H1 (cell line): ENCODE data around the gene SCN3B. TPM values are rescaled to one million over a fixed set of nuclear protein-coding genes. Genes with fewer than 3 reads are reported as not detected.

Experiments used
- CTCF ChIA-PET: fragments of 300-600 bp; sonication (Branson Sonifier 250); formaldehyde crosslinking; loops from one replicate; lab custom pipeline; 2021; ENCODE audit not compliant: partially characterized antibody; lab: Charles Lee
- POLR2A ChIA-PET: fragments of 300-600 bp; sonication (Branson Sonifier 250); formaldehyde crosslinking; loops from one replicate; lab custom pipeline; 2021; ENCODE audit warnings: inconsistent platforms; ENCODE audit not compliant: partially characterized antibody; lab: Charles Lee
- DNase-seq, 2 experiments: peaks; one replicate each; pipeline versions ENCODE4 v3.0.0 to v3.0.0-alpha.2; 2010 to 2022; ENCODE audit warnings: low spot score in 2 of 2, low read depth in 1 of 2, mixed read lengths in 1 of 2
- FAIRE-seq: peaks from 2 replicates; lab custom pipeline; 2011; peaks lifted over from hg19 to GRCh38; lab: Jason Lieb, UNC
- H2AFZ ChIP-seq: 2 replicates; pipeline ENCODE4 v1.8.1; 2012; ENCODE audit warnings: low read length, inconsistent platforms
- H2AK5ac ChIP-seq: 2 replicates; pipeline ENCODE4 v1.6.1; 2013; ENCODE audit warnings: low read depth, low read length
- H2BK120ac ChIP-seq: replicated peaks from 2 replicates; pipeline ENCODE3; 2013; ENCODE audit warnings: low read depth, low read length, inconsistent platforms
- H2BK12ac ChIP-seq: 2 replicates; pipeline ENCODE4 v1.6.1; 2013; ENCODE audit warnings: low read depth, low read length
- H2BK15ac ChIP-seq: 2 replicates; pipeline ENCODE4 v1.6.1; 2013; ENCODE audit warnings: low read length
- H2BK20ac ChIP-seq: 2 replicates; pipeline ENCODE4 v1.6.1; 2013; ENCODE audit warnings: low read length
- H2BK5ac ChIP-seq: 2 replicates; pipeline ENCODE4 v1.6.1; 2013; ENCODE audit warnings: low read depth, low read length
- H3K14ac ChIP-seq: 2 replicates; pipeline ENCODE4 v1.6.1; 2013; ENCODE audit warnings: inconsistent platforms; ENCODE audit not compliant: insufficient read length
- H3K18ac ChIP-seq: 2 replicates; pipeline ENCODE4 v1.6.1; 2013; ENCODE audit warnings: low read length; ENCODE audit errors: extremely low read depth
- H3K23ac ChIP-seq: 2 replicates; pipeline ENCODE4 v1.6.1; 2013; ENCODE audit warnings: inconsistent platforms; ENCODE audit not compliant: insufficient read length
- H3K23me2 ChIP-seq: 2 replicates; pipeline ENCODE4 v1.6.1; 2013; ENCODE audit warnings: low read depth, low read length
- H3K27ac ChIP-seq: 2 replicates; pipeline ENCODE4 v1.6.1; 2011; ENCODE audit warnings: low read depth, low read length, inconsistent platforms
- H3K27me3 ChIP-seq, 4 experiments: replicated peaks in 1 of 4; 1 replicate in 1 of 4; 2 replicates in 3 of 4; pipeline versions ENCODE4 v1.6.1 to v1.8.1; 2011 to 2013; ENCODE audit warnings: low read length in 3 of 4, mild to moderate bottlenecking in 3 of 4, inconsistent platforms in 2 of 4, mixed read lengths in 2 of 4, moderate library complexity in 1 of 4; ENCODE audit not compliant: control insufficient read depth in 3 of 4, insufficient read depth in 3 of 4; ENCODE audit errors: extremely low read depth in 1 of 4
- H3K36me3 ChIP-seq, 4 experiments: 2 replicates each; pipeline versions ENCODE4 v1.6.1 to v1.8.1; 2011 to 2013; ENCODE audit warnings: mild to moderate bottlenecking in 4 of 4, low read length in 3 of 4, moderate library complexity in 2 of 4, control low read depth in 1 of 4, inconsistent platforms in 1 of 4; ENCODE audit not compliant: insufficient read depth in 4 of 4, control insufficient read depth in 2 of 4
- H3K4ac ChIP-seq: replicated peaks from 2 replicates; pipeline ENCODE3; 2013; ENCODE audit warnings: low read length, low read depth, mixed read lengths, inconsistent platforms; ENCODE audit not compliant: insufficient read length
- H3K4me1 ChIP-seq, 4 experiments: replicated peaks in 1 of 4; 1 replicate in 1 of 4; 2 replicates in 3 of 4; pipeline versions ENCODE4 v1.6.1 to v1.8.1; 2011 to 2013; ENCODE audit warnings: low read length in 3 of 4, inconsistent platforms in 2 of 4, mixed read lengths in 1 of 4; ENCODE audit not compliant: insufficient read depth in 4 of 4, control insufficient read depth in 3 of 4
- H3K4me2 ChIP-seq, 2 experiments: 2 replicates each; pipeline versions ENCODE4 v1.6.1 to v1.8.1; 2011 to 2013; ENCODE audit warnings: low read depth in 2 of 2, low read length in 2 of 2, control low read depth in 1 of 2, inconsistent platforms in 1 of 2, mild to moderate bottlenecking in 1 of 2; ENCODE audit not compliant: insufficient read depth in 1 of 2
- H3K4me3 ChIP-seq, 4 experiments: fragments of 200-600, 300-600 bp in 1 of 4; sonication (generic), shearing (Covaris generic), sonication (Bioruptor Twin) in 1 of 4; 2 replicates each; pipeline versions ENCODE4 v1.5.1 to v1.8.1; 2011 to 2016; ENCODE audit warnings: low read length in 4 of 4, low read depth in 3 of 4, control low read depth in 2 of 4, inconsistent platforms in 2 of 4, mild to moderate bottlenecking in 2 of 4, mixed read lengths in 1 of 4, moderate library complexity in 1 of 4; ENCODE audit not compliant: insufficient read depth in 2 of 4; ENCODE audit errors: extremely low read depth in 1 of 4
- H3K56ac ChIP-seq: replicated peaks from 2 replicates; pipeline ENCODE3; 2013; ENCODE audit warnings: low read depth, mild to moderate bottlenecking, mixed read lengths, low read length, inconsistent platforms; ENCODE audit not compliant: insufficient read length
- H3K79me1 ChIP-seq: 2 replicates; pipeline ENCODE4 v1.6.1; 2013; ENCODE audit warnings: low read depth, low read length, control low read depth
- H3K79me2 ChIP-seq, 2 experiments: 2 replicates each; pipeline versions ENCODE4 v1.6.1 to v1.8.1; 2012 to 2013; ENCODE audit warnings: low read length in 2 of 2, mild to moderate bottlenecking in 2 of 2, inconsistent platforms in 1 of 2; ENCODE audit not compliant: insufficient read depth in 2 of 2, control insufficient read depth in 1 of 2
- H3K9ac ChIP-seq, 4 experiments: replicated peaks in 1 of 4; 1 replicate in 1 of 4; 2 replicates in 3 of 4; pipeline versions ENCODE4 v1.6.1 to v1.8.1; 2011 to 2013; ENCODE audit warnings: low read depth in 3 of 4, low read length in 3 of 4, control low read depth in 2 of 4, mild to moderate bottlenecking in 2 of 4, moderate library complexity in 2 of 4, inconsistent platforms in 1 of 4; ENCODE audit errors: extremely low read depth in 1 of 4
- H3K9me3 ChIP-seq, 2 experiments: 2 replicates each; pipeline versions ENCODE4 v1.6.1 to v1.8.1; 2012 to 2013; ENCODE audit warnings: mild to moderate bottlenecking in 2 of 2, moderate library complexity in 2 of 2, control low read depth in 1 of 2, inconsistent platforms in 1 of 2, low read depth in 1 of 2, low read length in 1 of 2, mixed read lengths in 1 of 2; ENCODE audit not compliant: insufficient read depth in 2 of 2
- H4K20me1 ChIP-seq, 2 experiments: replicated peaks in 1 of 2; 2 replicates each; pipeline versions ENCODE3 to v1.8.1; 2011 to 2013; ENCODE audit warnings: inconsistent platforms in 2 of 2, low read length in 2 of 2, mild to moderate bottlenecking in 1 of 2; ENCODE audit not compliant: insufficient read depth in 2 of 2, control insufficient read depth in 1 of 2
- H4K5ac ChIP-seq: 2 replicates; pipeline ENCODE4 v1.6.1; 2013; ENCODE audit warnings: low read length, low read depth, mixed read lengths, inconsistent platforms; ENCODE audit not compliant: insufficient read length
- H4K8ac ChIP-seq: 2 replicates; pipeline ENCODE4 v1.8.0; 2013; ENCODE audit warnings: mild to moderate bottlenecking, moderate library complexity, low read length, inconsistent platforms; ENCODE audit not compliant: insufficient read depth; ENCODE audit errors: extremely low read depth
- H4K91ac ChIP-seq: replicated peaks from 2 replicates; pipeline ENCODE3; 2013; ENCODE audit warnings: low read length, mixed read lengths, inconsistent platforms; ENCODE audit not compliant: insufficient read length
- CBX5 ChIP-seq: fragments of 300-800, 300-1000 bp; sonication (generic); IDR thresholded peaks from 2 replicates; pipeline ENCODE4 v1.7.1; 2016; ENCODE audit warnings: antibody characterized with exemption, low read length, low read depth
- CBX8 ChIP-seq: fragments of 300-800, 300-1000 bp; sonication (generic); IDR thresholded peaks from 2 replicates; pipeline ENCODE4 v1.7.1; 2016; ENCODE audit warnings: low read depth, low read length, borderline replicate concordance
- CEBPB ChIP-seq: IDR thresholded peaks from 2 replicates; pipeline ENCODE4 v1.6.1; 2012; ENCODE audit warnings: low read depth, low read length
- KDM1A ChIP-seq: fragments of 200-600, 300-600 bp; sonication (generic); IDR thresholded peaks from 2 replicates; pipeline ENCODE4 v1.7.1; 2016; ENCODE audit warnings: mild to moderate bottlenecking, low read length, borderline replicate concordance
- NANOG ChIP-seq: IDR thresholded peaks from 2 replicates; pipeline ENCODE4 v1.6.1; 2011; ENCODE audit warnings: low read length, low read depth, mild to moderate bottlenecking, inconsistent platforms; ENCODE audit not compliant: insufficient read depth, poor library complexity, severe bottlenecking
- NRF1 ChIP-seq: IDR thresholded peaks from 2 replicates; pipeline ENCODE4 v1.6.1; 2011; ENCODE audit warnings: mild to moderate bottlenecking, low read depth, low read length, improper control_type of control experiment
- POLR2A ChIP-seq, 2 experiments: IDR thresholded peaks; 1 replicate in 1 of 2; 2 replicates in 1 of 2; pipeline ENCODE4 v1.6.1; 2011; ENCODE audit warnings: low read depth in 2 of 2, low read length in 2 of 2, mild to moderate bottlenecking in 2 of 2; ENCODE audit errors: control extremely low read depth in 1 of 2
- RXRA ChIP-seq: IDR thresholded peaks from 2 replicates; pipeline ENCODE4 v1.6.1; 2011; ENCODE audit warnings: low read depth, mild to moderate bottlenecking, low read length, moderate library complexity; ENCODE audit not compliant: insufficient read depth
- SP2 ChIP-seq: IDR thresholded peaks from 2 replicates; pipeline ENCODE4 v1.6.1; 2012; ENCODE audit warnings: mild to moderate bottlenecking, low read length, inconsistent platforms
- SP4 ChIP-seq: IDR thresholded peaks from 2 replicates; pipeline ENCODE4 v1.6.1; 2012; ENCODE audit warnings: low read length, inconsistent platforms
- SRF ChIP-seq: IDR thresholded peaks from 2 replicates; pipeline ENCODE4 v1.6.1; 2011; ENCODE audit warnings: mild to moderate bottlenecking, low read depth, low read length, moderate library complexity
- TAF1 ChIP-seq: IDR thresholded peaks from 2 replicates; pipeline ENCODE4 v1.6.1; 2011; ENCODE audit warnings: mild to moderate bottlenecking, low read depth, low read length
- TEAD4 ChIP-seq: IDR thresholded peaks from 2 replicates; pipeline ENCODE4 v1.6.1; 2012; ENCODE audit warnings: low read depth, low read length, inconsistent platforms, mixed read lengths
- YY1 ChIP-seq: IDR thresholded peaks from 2 replicates; pipeline ENCODE4 v1.6.1; 2011; ENCODE audit warnings: low read depth, mild to moderate bottlenecking, low read length
- WGBS, 2 experiments: shearing (Covaris generic) in 1 of 2; methylation state at CpG; one replicate each; pipeline versions ENCODE4 v1.1.6 to v1.1.7; 2013 to 2015; ENCODE audit warnings: low lambda C conversion rate in 2 of 2, mixed read lengths in 2 of 2, inconsistent platforms in 1 of 2, low coverage in 1 of 2, missing lambda C conversion rate in 1 of 2; ENCODE audit not compliant: insufficient replicate concordance in 2 of 2, insufficient coverage in 1 of 2, insufficient read length in 1 of 2; ENCODE audit errors: extremely low coverage in 1 of 2, missing lambda C conversion rate in 1 of 2; 5-methylcytosine and 5-hydroxymethylcytosine counted together
- polyA plus RNA-seq, 7 experiments: library from polyadenylated mRNA; depleted of rRNA in 3 of 7; stranded (reverse) in 5 of 7; unstranded in 2 of 7; fragments of >200 nt in 5 of 7; fragments of 200-250 nt in 2 of 7; gene quantifications; 1 replicate in 5 of 7; 2 replicates in 1 of 7; 4 replicates in 1 of 7; pipeline versions ENCODE4 v1.2.1 to v1.2.3, GENCODE V29; 2011 to 2013; ENCODE audit warnings: missing spikeins in 2 of 7, mixed read lengths in 2 of 7
- total RNA-seq: library from RNA; stranded (reverse); fragmentation: NEBNext Ultra II Directional; extraction: Animal tissue kit (Norgen Biotek cat#: 25700); gene quantifications from 2 replicates; pipeline ENCODE4 v1.2.1, GENCODE V29; 2021

The SCN3B gene
- total and polyA plus RNA-seq, 2 of the 8 experiments (the other 6 are each of a cell fraction or from before 2014, with no cell fraction given) = 0.67 to 1.1 TPM

DNA sequence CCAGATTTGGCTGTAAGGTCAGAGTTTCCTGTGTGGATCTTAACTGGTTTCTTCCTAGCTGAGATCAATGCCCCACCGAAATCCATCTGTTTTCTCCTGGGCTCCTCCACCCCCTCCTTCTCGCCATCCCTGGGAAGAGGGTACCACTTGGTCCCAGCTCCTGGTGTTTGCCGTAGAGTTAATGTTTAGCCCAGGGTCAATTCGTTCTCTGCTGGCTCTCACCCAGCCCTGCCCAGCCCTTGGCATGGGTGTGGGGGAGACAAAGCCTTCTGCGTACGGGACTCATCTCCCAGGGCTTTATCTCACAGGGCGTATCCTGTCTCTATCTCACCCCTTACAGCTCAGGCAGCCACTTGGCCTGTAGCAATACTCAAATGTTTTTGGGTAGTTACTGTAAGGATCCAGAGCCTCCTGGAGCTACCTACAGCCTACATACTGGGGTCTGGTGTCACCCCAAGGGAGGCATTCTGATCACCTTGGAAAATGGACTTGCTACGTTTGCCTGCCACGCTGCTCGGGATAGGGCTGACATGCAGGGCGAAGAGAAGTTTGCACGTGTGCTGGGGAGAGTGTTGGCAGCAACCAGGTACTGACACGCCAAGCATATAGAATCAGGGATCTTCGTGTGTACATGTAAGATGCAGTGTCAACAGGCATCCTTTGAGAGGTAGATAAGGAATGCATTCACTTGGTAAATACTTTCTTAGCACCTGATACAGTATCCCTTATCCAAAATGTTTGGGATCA, 66.1 kb downstream of the SCN3B start:
- H2BK12ac ChIP-seq = no peak overlapping the region
- no peak overlapping the region for H2AFZ ChIP-seq
- H3K4me3 ChIP-seq = no peak overlapping the region
- ChIA-PET POLR2A (no interaction called here), CTCF (interaction anchor here (0.6 to 1.8 kb wide), 3 partner anchors 8 to 233 kb away, joined by 5 to 7 read pairs (median 6); no protein-coding TSS in a partner anchor)
- H3K23ac ChIP-seq = no peak overlapping the region
- no peak overlapping the region for H2BK5ac ChIP-seq
- no peaks in the 10 kb centered on the region for H3K79me2 ChIP-seq
- peaks cover under 1% of the 10 kb centered on the region; the same call in 1 of the 2 replicates for H3K23me2 ChIP-seq
- no peak overlapping the region for H2BK120ac ChIP-seq
- no peaks in the 10 kb centered on the region for H3K27me3 ChIP-seq
- no peak overlapping the region for H3K56ac ChIP-seq
- no peak overlapping the region for H3K4ac ChIP-seq
- no peak overlapping the region for H3K4me2 ChIP-seq
- peaks cover 0 to under 1% (median 0%) of the 10 kb centered on the region in 4 experiments; a peak in 2 of 7 replicates for H3K4me1 ChIP-seq
- H2AK5ac ChIP-seq = no peak overlapping the region
- H3K18ac ChIP-seq = no peak overlapping the region
- no peaks in the 10 kb centered on the region for H3K9me3 ChIP-seq
- TF ChIP-seq POLR2A (IDR thresholded peaks at IDR 0.05; ENCODE audit: control extremely low read depth in 1 of 2, low read depth in 2 of 2, low read length in 2 of 2) (no peak), TEAD4 (no peak), SRF (no peak), SP2 (no peak), CBX8 (no peak), NRF1 (no peak), YY1 (no peak), TAF1 (no peak), CBX5 (no peak), KDM1A (no peak), RXRA (no peak), NANOG (no peak), SP4 (no peak), CEBPB (no peak)
- H3K79me1 ChIP-seq = peaks cover under 1% of the 10 kb centered on the region
- no peak overlapping the region for H3K14ac ChIP-seq
- H4K20me1 ChIP-seq = peaks cover 0 to under 1% of the 10 kb centered on the region in 2 experiments
- no peak overlapping the region for H4K5ac ChIP-seq
- DNase-seq (no peak), FAIRE-seq (no peak)
- no peak overlapping the region for H2BK20ac ChIP-seq
- no peak overlapping the region for H4K91ac ChIP-seq
- H2BK15ac ChIP-seq = no peak overlapping the region
- no peak overlapping the region for H3K9ac ChIP-seq
- no peaks in the 10 kb centered on the region; a peak in 2 of 8 replicates for H3K36me3 ChIP-seq
- no peak overlapping the region; the same call in 1 of the 2 replicates for H4K8ac ChIP-seq
- H3K27ac ChIP-seq = no peak overlapping the region
- 94% methylated on average over 14 of the region's 14 CpGs; no CpG with 5 or more reads in 1 of the 2 experiments for WGBS, 2 experiments
